ENCODE measurements around the gene SRMS.
"Not testable (repeated sequence)": the region's sequence is repeated elsewhere in the genome, so short reads cannot be mapped to it uniquely, and the experiment has no call there.

Gene SRMS

DNA sequence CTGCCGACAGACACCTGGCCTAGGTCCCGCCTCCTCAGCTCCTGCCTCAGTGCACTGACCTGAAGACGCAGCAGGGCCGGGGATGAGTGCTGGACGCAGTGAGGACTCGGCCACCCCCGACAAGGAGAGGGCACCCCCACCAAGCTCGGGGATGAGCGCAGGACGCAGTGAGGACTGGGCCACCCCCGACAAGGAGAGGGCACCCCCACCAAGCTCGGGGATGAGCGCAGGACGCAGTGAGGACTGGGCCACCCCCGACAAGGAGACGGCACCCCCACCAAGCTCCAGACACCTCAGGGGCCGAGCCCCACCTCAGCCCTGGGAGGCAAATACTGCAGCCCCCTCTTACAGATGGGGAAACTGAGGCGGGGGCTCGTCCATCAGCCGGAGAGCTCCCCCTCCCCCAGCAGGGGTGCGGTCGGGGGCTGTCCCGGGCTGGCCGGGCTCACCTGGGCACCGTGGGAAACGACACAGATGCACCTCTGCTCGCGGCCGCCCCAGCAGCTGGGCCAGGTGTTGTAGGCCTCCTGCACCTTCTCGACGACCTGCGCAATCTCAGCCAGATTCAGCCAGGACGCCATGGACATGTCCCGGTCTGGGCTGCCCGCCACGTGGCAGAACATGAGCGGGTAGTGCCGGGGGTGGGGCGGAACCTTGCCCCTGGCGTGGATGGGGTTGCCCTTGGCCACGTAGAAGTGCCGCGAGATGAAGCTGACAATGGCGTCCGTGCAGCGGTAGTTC is 19.0 kb upstream of the SRMS start:
- in situ Hi-C loops (cut with MboI; ENCODE audit: low sequenced_read_pairs) = no loop called here

- in situ Hi-C loops (cut with MboI; ENCODE audit: low sequenced_read_pairs) = no loop called here
Measured at GRCh38 chr20:63565699-63566335, 18.3 kb upstream of the SRMS start.

DNA sequence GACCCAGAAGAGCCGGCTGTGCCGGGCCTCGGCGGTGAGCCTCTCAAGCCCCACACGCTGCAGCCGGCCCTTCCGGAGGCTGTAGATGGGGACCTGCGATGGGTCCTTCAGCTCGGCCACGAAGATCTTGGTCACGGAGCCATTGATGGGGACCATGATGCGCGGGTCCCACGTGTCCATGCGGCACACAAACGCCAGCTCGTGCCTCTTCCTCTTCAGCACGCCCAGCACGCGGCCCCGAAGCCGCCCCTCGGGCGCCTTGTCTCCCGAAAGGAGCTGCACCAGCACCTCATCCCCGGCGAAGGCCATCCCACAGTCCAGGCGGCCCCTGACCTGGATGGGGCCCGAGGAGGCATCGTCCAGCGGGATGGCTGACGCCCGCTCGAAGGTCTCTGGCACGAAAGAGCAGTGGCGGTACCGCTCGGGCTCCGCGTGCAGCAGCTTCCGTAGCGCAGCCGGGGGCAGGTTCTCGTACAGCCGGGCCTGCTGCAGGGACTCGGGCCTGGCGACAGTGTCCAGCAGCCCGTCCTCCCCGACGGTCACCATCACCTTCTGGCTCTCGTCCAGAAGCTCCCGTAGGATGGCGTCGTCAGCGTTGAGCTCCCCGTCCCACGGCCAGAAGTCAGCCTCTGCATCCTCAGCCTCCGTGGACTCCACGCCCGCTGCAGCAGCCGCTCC is 17.6 kb upstream of the SRMS start:
- in situ Hi-C loops (cut with MboI; ENCODE audit: low sequenced_read_pairs) = no loop called here

- in situ Hi-C loops (cut with MboI; ENCODE audit: low sequenced_read_pairs) = no loop called here
Measured at GRCh38 chr20:63564036-63564810, 16.7 kb upstream of the SRMS start.

GRCh38 chr20:63563225-63563935 is 15.8 kb upstream of the SRMS start:
- in situ Hi-C loops (cut with MboI; ENCODE audit: low sequenced_read_pairs) = no loop called here

- in situ Hi-C loops (cut with MboI; ENCODE audit: low sequenced_read_pairs) = no loop called here
Measured at GRCh38 chr20:63562461-63563224, 15.1 kb upstream of the SRMS start.

GRCh38 chr20:63561624-63562396 is 14.3 kb upstream of the SRMS start:
- in situ Hi-C loops (cut with MboI; ENCODE audit: low sequenced_read_pairs) = no loop called here

- in situ Hi-C loops (cut with MboI; ENCODE audit: low sequenced_read_pairs) = no loop called here
Measured at GRCh38 chr20:63560856-63561609, 13.5 kb upstream of the SRMS start.

GRCh38 chr20:63560333-63560805 is 12.8 kb upstream of the SRMS start:
- in situ Hi-C loops (cut with MboI; ENCODE audit: low sequenced_read_pairs) = no loop called here

DNA sequence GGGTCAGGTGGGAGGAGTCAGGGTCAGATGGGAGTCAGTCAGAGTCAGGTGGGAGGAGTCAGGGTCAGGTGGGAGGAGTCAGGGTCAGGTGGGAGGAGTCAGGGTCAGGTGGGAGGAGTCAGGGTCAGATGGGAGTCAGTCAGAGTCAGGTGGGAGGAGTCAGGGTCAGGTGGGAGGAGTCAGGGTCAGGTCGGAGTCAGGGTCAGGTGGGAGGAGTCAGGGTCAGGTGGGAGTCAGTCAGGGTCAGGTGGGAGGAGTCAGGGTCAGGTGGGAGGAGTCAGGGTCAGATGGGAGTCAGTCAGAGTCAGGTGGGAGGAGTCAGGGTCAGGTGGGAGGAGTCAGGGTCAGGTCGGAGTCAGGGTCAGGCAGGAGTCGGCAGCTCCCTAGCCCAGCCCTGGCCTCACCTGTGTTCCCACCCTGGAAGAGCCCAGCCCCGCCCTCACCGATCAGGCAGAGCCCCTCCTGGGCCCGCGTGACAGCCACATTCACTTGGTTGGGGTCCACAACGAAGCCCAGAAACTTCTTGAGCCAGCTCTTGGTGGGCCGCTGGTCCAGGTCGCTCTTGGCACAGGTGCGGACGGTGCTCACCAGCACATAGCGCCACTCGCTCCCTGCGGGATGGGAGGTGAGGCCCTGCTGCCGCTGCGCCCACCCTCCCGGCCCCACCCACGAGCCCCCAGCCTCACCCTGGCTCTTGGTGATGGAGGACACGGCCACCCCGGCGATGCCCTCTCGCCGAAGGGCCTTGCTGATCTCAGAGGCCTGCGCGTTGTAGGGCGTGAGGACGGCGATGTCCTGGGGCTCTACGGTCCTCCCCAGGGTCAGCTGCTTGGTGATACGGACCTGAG is 12.2 kb upstream of the SRMS start:
- in situ Hi-C loops (cut with MboI; ENCODE audit: low sequenced_read_pairs) = not testable (repeated sequence)

DNA sequence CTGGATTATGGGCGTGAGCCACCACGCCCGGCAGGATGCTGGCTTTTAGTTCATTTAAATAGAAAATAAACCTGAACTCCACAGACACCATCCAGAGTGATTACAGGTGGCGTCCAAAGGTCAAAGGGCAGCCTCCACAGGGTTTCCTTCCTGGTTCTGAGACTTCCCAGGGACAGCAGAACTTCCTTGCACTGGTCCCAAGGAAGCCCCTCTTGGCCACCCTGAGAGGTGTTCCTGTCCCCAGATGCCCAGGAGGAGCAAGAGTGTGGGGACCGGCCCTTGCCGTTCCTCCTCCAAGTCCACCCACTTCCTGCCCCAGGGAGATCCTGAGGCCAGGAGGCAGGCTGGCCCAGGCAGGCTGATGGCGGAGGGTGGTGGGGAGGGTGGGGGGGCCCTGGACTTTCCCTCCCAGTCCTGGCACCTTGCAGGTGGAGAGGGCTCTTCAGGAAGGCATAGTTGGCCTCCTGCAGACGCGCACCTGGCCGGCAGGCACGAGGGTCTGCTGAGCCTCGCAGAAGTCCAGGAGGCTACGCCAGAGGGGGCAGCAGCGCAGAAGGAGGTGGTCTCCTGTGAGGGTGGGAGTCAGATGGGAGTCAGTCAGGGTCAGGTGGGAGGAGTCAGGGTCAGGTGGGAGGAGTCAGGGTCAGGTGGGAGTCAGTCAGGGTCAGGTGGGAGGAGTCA is 11.4 kb upstream of the SRMS start:
- in situ Hi-C loops (cut with MboI; ENCODE audit: low sequenced_read_pairs) = no loop called here

DNA sequence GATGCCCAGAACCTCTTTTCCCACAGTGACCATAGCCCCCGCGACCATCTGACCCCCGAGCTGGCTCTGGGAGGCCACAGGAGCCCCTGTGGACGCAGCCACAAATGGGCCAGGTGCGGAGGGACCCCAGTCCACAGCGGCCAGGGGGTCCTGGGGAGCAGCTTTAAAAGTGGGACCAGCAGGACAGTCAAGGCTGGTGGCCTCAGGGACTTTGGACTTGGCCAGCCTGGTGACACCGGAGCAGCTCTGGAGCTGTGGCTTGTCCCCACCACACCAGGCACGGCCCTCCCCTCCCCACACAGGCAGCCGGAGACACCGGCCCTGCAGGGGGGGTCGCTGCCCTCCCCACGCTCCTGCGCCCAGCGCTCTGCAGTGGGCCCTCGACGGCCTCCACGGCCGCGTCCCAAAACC is 9.9 kb upstream of the SRMS start:
- in situ Hi-C loops (cut with MboI; ENCODE audit: low sequenced_read_pairs) = no loop called here

- in situ Hi-C loops (cut with MboI; ENCODE audit: low sequenced_read_pairs) = no loop called here
Measured at GRCh38 chr20:63556873-63557478, 9.4 kb upstream of the SRMS start.

DNA sequence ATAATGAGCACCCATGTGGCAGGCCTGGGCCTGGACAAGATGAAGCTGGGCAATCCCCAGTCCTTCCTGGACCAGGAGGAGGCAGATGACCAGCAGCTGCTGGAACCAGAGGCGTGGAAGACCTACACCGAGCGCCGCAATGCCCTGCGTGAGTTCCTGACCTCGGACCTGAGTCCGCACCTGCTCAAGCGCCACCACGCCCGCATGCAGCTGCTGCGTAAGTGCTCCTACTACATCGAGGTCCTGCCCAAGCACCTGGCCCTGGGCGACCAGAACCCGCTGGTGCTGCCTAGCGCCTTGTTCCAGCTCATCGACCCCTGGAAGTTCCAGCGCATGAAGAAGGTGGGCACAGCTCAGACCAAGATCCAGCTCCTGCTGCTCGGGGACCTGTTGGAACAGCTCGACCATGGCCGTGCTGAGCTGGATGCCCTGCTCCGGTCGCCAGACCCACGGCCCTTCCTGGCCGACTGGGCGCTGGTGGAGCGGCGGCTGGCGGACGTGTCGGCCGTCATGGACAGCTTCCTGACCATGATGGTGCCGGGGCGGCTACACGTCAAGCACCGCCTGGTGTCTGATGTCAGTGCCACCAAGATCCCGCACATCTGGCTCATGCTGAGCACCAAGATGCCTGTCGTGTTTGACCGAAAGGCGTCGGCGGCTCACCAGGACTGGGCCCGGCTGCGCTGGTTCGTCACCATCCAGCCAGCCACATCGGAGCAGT is 8.3 kb upstream of the SRMS start:
- in situ Hi-C loops (cut with MboI; ENCODE audit: low sequenced_read_pairs) = no loop called here

DNA sequence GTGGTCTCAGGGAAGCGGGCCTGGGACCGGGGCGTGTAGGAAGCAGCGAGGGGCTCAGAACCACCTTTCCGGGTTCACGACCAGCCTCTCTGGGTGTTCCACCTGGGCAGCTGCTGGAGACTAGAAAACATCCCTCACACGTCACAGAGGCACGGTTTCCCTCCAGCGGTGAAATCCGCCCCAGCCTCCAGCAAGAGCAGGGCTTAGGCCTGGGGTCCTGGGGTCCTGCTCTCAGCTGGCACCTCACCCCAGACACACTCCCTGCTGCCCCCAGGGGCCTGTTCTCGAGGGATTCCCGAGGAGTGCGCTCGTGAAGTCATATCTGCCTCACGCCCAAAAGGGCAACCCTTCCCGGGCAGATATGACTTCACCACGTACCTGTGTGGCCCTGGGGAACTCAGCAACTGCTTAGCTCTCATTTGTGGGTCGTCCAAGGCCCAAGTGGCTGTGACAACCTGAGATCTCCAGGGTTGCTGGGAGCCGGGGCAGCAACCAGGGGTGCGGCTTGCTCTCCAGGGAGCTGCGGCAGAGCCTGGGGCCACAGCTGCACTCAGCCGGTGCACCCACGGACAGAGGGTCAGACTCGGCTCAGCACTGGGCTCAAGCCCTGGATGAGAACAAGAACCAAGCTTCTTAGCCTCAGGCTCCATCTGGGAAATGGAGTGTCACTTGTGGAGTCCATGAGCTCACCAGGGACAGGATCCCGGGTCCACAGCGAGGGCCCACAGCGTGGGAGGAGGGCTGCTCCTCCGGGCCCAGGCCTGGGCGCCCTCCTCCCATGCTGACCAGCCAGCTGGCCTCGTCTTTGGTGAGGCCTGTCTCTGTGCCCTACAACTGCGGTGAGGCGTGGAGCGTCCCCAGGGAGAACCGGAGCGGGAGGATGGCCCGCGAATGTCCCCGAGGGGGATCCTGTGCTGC is 7.1 kb upstream of the SRMS start:
- in situ Hi-C loops (cut with MboI; ENCODE audit: low sequenced_read_pairs) = no loop called here

Measured in hTERT RPE-1 (cell line).